K562 (cell line): ENCODE results near the gene KCNMB1. TPM values are rescaled to one million over a fixed set of nuclear protein-coding genes. Genes with fewer than 3 reads are reported as not detected.
A peak's percentile ranks its signal among the peaks of the same experiment; 100 is the strongest.

Source experiments
- ATAC-seq: fragments of 200-7000 bp; cut with Tn5 transposase; 3 replicates; pipeline ENCODE4 v1.9.1; 2020; ENCODE audit warnings: moderate library complexity
- BruUV-seq: library from RNA; stranded (reverse); fragments of 400-500 nt; replicated peaks from 2 replicates; lab custom pipeline; 2021; lab: Mats Ljungman, UMichigan
- CTCF ChIA-PET: fragments of 300-600 bp; formaldehyde crosslinking; extraction: SDS; loops from one replicate; lab custom pipeline; 2021; ENCODE audit warnings: low intra/inter-chr PET ratio; lab: Yijun Ruan, JAX
- POLR2A ChIA-PET: fragments of 300-600, 350-650 bp; sonication (Branson Sonifier 250); formaldehyde crosslinking; extraction: SDS; loops from one replicate; lab custom pipeline; 2021; ENCODE audit warnings: antibody characterized with exemption, inconsistent platforms; lab: Yijun Ruan, JAX
- DNase-seq, 4 experiments: peaks; one replicate each; pipeline versions ENCODE4 v3.0.0 to v3.0.0-alpha.2; 2011 to 2018; ENCODE audit warnings: low spot score in 3 of 4, mixed read lengths in 3 of 4; ENCODE audit errors: extremely low read depth in 1 of 4
- FAIRE-seq: peaks from 2 replicates; lab custom pipeline; 2011; peaks lifted over from hg19 to GRCh38; lab: Jason Lieb, UNC
- H2AFZ ChIP-seq: 2 replicates; pipeline ENCODE4 v1.6.0; 2011; ENCODE audit warnings: low read depth, low read length, control low read depth, inconsistent platforms
- H3K27ac ChIP-seq: fragments of 200-600 bp; 3 replicates; pipeline ENCODE4 v1.8.0; 2011; ENCODE audit warnings: low read depth, mild to moderate bottlenecking, control low read depth, inconsistent platforms, low read length, moderate library complexity, mixed read lengths; ENCODE audit errors: extremely low read depth
- H3K27me3 ChIP-seq, 2 experiments: fragments of 300-600 bp in 1 of 2; 2 replicates in 1 of 2; 3 replicates in 1 of 2; pipeline versions ENCODE4 v1.6.0 to v1.8.0; 2011; ENCODE audit warnings: inconsistent platforms in 2 of 2, low read length in 2 of 2, mild to moderate bottlenecking in 1 of 2, mixed read lengths in 1 of 2, moderate library complexity in 1 of 2; ENCODE audit not compliant: control insufficient read depth in 2 of 2, insufficient read depth in 2 of 2
- H3K36me3 ChIP-seq: fragments of 300-600 bp; 3 replicates; pipeline ENCODE4 v1.8.0; 2011; ENCODE audit warnings: mild to moderate bottlenecking, low read length, inconsistent platforms; ENCODE audit not compliant: control insufficient read depth, insufficient read depth
- H3K4me1 ChIP-seq, 2 experiments: fragments of 200-600 bp in 1 of 2; replicated peaks in 1 of 2; 2 replicates in 1 of 2; 3 replicates in 1 of 2; pipeline versions ENCODE4 v1.5.1 to v1.8.0; 2011; ENCODE audit warnings: inconsistent platforms in 2 of 2, low read length in 2 of 2, mild to moderate bottlenecking in 1 of 2, mixed read lengths in 1 of 2, moderate library complexity in 1 of 2; ENCODE audit not compliant: control insufficient read depth in 2 of 2, insufficient read depth in 2 of 2
- H3K4me2 ChIP-seq: 2 replicates; pipeline ENCODE4 v1.6.1; 2011; ENCODE audit warnings: low read length, control low read depth, inconsistent platforms, mixed read lengths; ENCODE audit not compliant: insufficient read depth
- H3K4me3 ChIP-seq: fragments of 200-600 bp; sonication (generic), shearing (Covaris generic); 2 replicates; pipeline ENCODE4 v1.5.1; 2016; ENCODE audit warnings: control low read depth, inconsistent platforms
- H3K79me2 ChIP-seq: fragments of 200-600 bp; 3 replicates; pipeline ENCODE4 v1.8.0; 2011; ENCODE audit warnings: low read length, inconsistent platforms; ENCODE audit not compliant: control insufficient read depth, insufficient read depth
- H3K9ac ChIP-seq, 2 experiments: 2 replicates each; pipeline versions ENCODE4 v1.6.0 to v1.6.1; 2011; ENCODE audit warnings: low read depth in 2 of 2, low read length in 2 of 2, control low read depth in 1 of 2, inconsistent platforms in 1 of 2, mild to moderate bottlenecking in 1 of 2, mixed read lengths in 1 of 2; ENCODE audit not compliant: insufficient read depth in 1 of 2
- H3K9me1 ChIP-seq: one replicate; pipeline ENCODE4 v1.6.0; 2011; ENCODE audit warnings: inconsistent platforms, mild to moderate bottlenecking, low read length, moderate library complexity; ENCODE audit not compliant: control insufficient read depth, insufficient read depth
- H3K9me3 ChIP-seq: replicated peaks from 2 replicates; pipeline ENCODE4 v1.5.1; 2011; ENCODE audit warnings: low read depth, low read length, inconsistent platforms; ENCODE audit not compliant: control insufficient read depth, insufficient read depth
- H4K20me1 ChIP-seq: replicated peaks from 2 replicates; pipeline ENCODE4 v1.6.1; 2011; ENCODE audit warnings: low read length, inconsistent platforms, mixed read lengths; ENCODE audit not compliant: control insufficient read depth, insufficient read depth
- ERF ChIP-seq: fragments of 450-650 bp; formaldehyde crosslinking; IDR thresholded peaks from 2 replicates; pipeline ENCODE4 v1.4.0; 2020; ENCODE audit warnings: mild to moderate bottlenecking, mixed read lengths
- ETV1 ChIP-seq: fragments of 450-650 bp; conservative IDR thresholded peaks from 2 replicates; pipeline ENCODE4 v1.6.1; 2016; ENCODE audit warnings: missing genetic modification characterization, control low read depth, low read depth, missing compliant biosample characterization
- MAZ ChIP-seq, 2 experiments: fragments of 450-650 bp in 1 of 2; sonication (generic) in 1 of 2; formaldehyde crosslinking; IDR thresholded peaks in 1 of 2; conservative IDR thresholded peaks in 1 of 2; 2 replicates each; pipeline versions ENCODE4 v1.4.0 to v1.5.0; 2020; ENCODE audit warnings: mild to moderate bottlenecking in 1 of 2, missing genetic modification reagents in 1 of 2
- MYBL2 ChIP-seq, 2 experiments: fragments of 450-650 bp in 1 of 2; sonication (generic) in 1 of 2; formaldehyde crosslinking in 1 of 2; IDR thresholded peaks; 2 replicates each; pipeline versions ENCODE4 v1.6.1 to v1.8.1; 2017 to 2022; ENCODE audit warnings: borderline replicate concordance in 1 of 2, inconsistent platforms in 1 of 2, low read depth in 1 of 2, mild to moderate bottlenecking in 1 of 2, missing genetic modification reagents in 1 of 2, moderate library complexity in 1 of 2
- NBN ChIP-seq: fragments of 450-650 bp; IDR thresholded peaks from 2 replicates; pipeline ENCODE4 v1.6.1; 2016; ENCODE audit warnings: low read depth, mild to moderate bottlenecking
- NFE2 ChIP-seq: IDR thresholded peaks from 2 replicates; pipeline ENCODE4 v1.6.1; 2014; ENCODE audit warnings: antibody characterized with exemption, low read depth
- NUFIP1 ChIP-seq: fragments of 450-650 bp; IDR thresholded peaks from 2 replicates; pipeline ENCODE4 v1.6.1; 2018; ENCODE audit not compliant: partially characterized antibody
- RBM25 ChIP-seq: fragments of 200-400 bp; formaldehyde crosslinking; IDR thresholded peaks from 2 replicates; pipeline ENCODE4 v1.6.1; 2018; ENCODE audit warnings: low read length, low read depth, moderate library complexity; ENCODE audit not compliant: severe bottlenecking
- RFX1 ChIP-seq: fragments of 450-650 bp; IDR thresholded peaks from 2 replicates; pipeline ENCODE4 v1.6.1; 2016; ENCODE audit warnings: mild to moderate bottlenecking, moderate library complexity
- SAFB ChIP-seq: fragments of 200-400 bp; formaldehyde crosslinking; IDR thresholded peaks from 2 replicates; pipeline ENCODE4 v1.6.1; 2017; ENCODE audit warnings: low read depth, low read length, borderline replicate concordance
- SMAD4 ChIP-seq: fragments of 250-450 bp; sonication (Bioruptor Pico); conservative IDR thresholded peaks from 2 replicates; pipeline ENCODE4 v1.8.0; 2021; ENCODE audit warnings: inconsistent platforms, mild to moderate bottlenecking, moderate library complexity
- SMC3 ChIP-seq: conservative IDR thresholded peaks from 2 replicates; pipeline ENCODE4 v1.6.1; 2011; ENCODE audit warnings: low read depth, low read length, improper control_type of control experiment; ENCODE audit not compliant: insufficient read depth
- TAF9B ChIP-seq: fragments of 450-650 bp; IDR thresholded peaks from 2 replicates; pipeline ENCODE4 v1.6.1; 2018; ENCODE audit warnings: mild to moderate bottlenecking; ENCODE audit not compliant: partially characterized antibody
- TGIF2 ChIP-seq: sonication (generic); formaldehyde crosslinking; IDR thresholded peaks from 2 replicates; pipeline ENCODE4 v1.8.1; 2022; ENCODE audit warnings: mild to moderate bottlenecking, missing genetic modification reagents, moderate library complexity
- ZNF197 ChIP-seq: fragments of 200-800 bp; sonication (Bioruptor generic); IDR thresholded peaks from 2 replicates; pipeline ENCODE4 v1.6.1; 2016; ENCODE audit warnings: low read depth, missing genetic modification characterization, missing compliant biosample characterization
- ZNF282 ChIP-seq: sonication (generic); formaldehyde crosslinking; IDR thresholded peaks from 2 replicates; pipeline ENCODE4 v1.8.1; 2023; ENCODE audit warnings: missing genetic modification reagents
- WGBS: fragments of 100-300 bp; shearing (Covaris generic); methylation state at CpG from one replicate; pipeline ENCODE4 v1.1.6; 2016; ENCODE audit warnings: low coverage, mixed read lengths; ENCODE audit not compliant: insufficient coverage; ENCODE audit errors: missing lambda C conversion rate; 5-methylcytosine and 5-hydroxymethylcytosine counted together
- in situ Hi-C: fragments of 300-500 bp; cut with MboI; formaldehyde crosslinking; loops from 4 replicates; pipeline ENCODE4 v1.15.0; 2018; ENCODE audit warnings: inconsistent platforms, mixed read lengths
- intact Hi-C: fragments of 100-400 bp; cut with micrococcal nuclease; formaldehyde crosslinking; loops from 2 replicates; pipeline ENCODE4 v1.14.2; 2022
- polyA plus RNA-seq, 8 experiments: library from polyadenylated mRNA; depleted of rRNA in 4 of 8; stranded (reverse) in 5 of 8; unstranded in 3 of 8; fragments of >200 nt; fragmentation: Nextera tagmentation in 2 of 8; fragmentation: Illumina TruSeq in 1 of 8; extraction: Ambion mirVana in 2 of 8; extraction: Trizol in 1 of 8; gene quantifications; 2 replicates each; pipeline versions ENCODE4 v1.2.1 to v1.2.3, GENCODE V29; 2011 to 2014; ENCODE audit warnings: inconsistent platforms in 1 of 8, missing spikeins in 1 of 8
- total RNA-seq, 7 experiments: library from RNA; depleted of rRNA in 6 of 7; stranded (reverse); fragments of >200 nt in 6 of 7; fragmentation: Illumina TruSeq in 2 of 7; extraction: Trizol in 2 of 7; gene quantifications; 2 replicates each; pipeline versions ENCODE4 v1.2.1 to v1.2.3, GENCODE V29; 2011 to 2021; ENCODE audit warnings: low replicate concordance in 1 of 7

The KCNMB1 gene
- total and polyA plus RNA-seq, 9 of the 15 experiments (the other 6 are each of a cell fraction or from before 2014, with no cell fraction given): not detected

DNA sequence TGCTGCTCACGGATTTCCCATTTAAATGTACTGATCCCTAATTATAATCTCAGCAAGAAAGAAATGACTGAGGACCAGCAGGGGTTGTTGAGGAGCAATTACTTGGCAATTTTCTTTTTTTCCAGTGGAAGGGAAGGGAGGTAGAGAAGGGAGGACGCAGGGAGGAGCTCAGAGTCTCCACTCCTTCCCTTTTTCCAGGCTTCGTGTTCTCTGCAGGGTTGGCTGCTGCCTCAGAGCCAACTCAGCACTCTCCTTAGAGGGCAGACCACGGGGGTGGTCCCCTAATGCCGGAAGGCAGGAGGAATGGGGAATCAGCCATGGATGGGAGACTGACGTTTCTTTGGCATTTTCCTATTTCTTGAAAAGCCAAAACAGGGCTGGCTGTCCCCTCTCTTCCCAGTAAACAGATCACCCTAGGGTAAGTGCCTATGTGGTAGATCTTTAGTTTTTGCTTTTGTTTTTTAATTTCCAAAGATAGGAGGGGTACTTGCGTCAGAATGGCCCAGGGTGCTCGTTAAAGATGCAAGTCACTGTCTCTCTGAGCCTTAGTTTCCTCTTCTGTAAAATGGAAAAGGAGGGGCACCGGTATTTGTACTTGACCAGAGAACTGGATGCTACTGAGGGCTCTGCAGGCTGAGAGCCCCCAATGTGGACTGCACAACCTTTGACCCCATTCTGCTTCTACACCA, 52.0 kb downstream of the KCNMB1 start:
- peaks cover 0 to 28% of the 10 kb centered on the region in 2 experiments; a peak in 3 of 5 replicates for H3K4me1 ChIP-seq
- H2AFZ ChIP-seq: peak overlapping the region; percentile 11
- intact Hi-C loops: no loop called here
- no peaks in the 10 kb centered on the region; a peak in 1 of 5 replicates for H3K27me3 ChIP-seq
- FAIRE-seq: no peak
- no peaks in the 10 kb centered on the region for H4K20me1 ChIP-seq
- H3K9ac ChIP-seq: no peak overlapping the region
- 22% methylated on average over 8 of the region's 9 CpGs for WGBS
- CTCF ChIA-PET: interaction anchor here (2.3 to 2.6 kb wide), 2 partner anchors 69 to 111 kb away, joined by 13 to 58 read pairs; no protein-coding TSS in a partner anchor
- H3K36me3 ChIP-seq: no peaks in the 10 kb centered on the region
- no peaks in the 10 kb centered on the region for H3K9me1 ChIP-seq
- H3K27ac ChIP-seq: no peak overlapping the region
- BruUV-seq: no TSS peak
- no peak for ATAC-seq
- no peaks in the 10 kb centered on the region for H3K9me3 ChIP-seq
- TF ChIP-seq SAFB (no peak), NFE2 (0 out of 2 replicates have a peak, but pooled peaks have one; percentile 17)
- no peaks in the 10 kb centered on the region; the same call in 2 of the 3 replicates for H3K79me2 ChIP-seq
- H3K4me3 ChIP-seq: no peak overlapping the region
- no peak overlapping the region for H3K4me2 ChIP-seq
- in situ Hi-C loops: loop anchor here (5.0 kb wide), 1 partner anchor 110 kb away; no protein-coding TSS in a partner anchor
- POLR2A ChIA-PET: no interaction called here
- DNase-seq: no peak

DNA sequence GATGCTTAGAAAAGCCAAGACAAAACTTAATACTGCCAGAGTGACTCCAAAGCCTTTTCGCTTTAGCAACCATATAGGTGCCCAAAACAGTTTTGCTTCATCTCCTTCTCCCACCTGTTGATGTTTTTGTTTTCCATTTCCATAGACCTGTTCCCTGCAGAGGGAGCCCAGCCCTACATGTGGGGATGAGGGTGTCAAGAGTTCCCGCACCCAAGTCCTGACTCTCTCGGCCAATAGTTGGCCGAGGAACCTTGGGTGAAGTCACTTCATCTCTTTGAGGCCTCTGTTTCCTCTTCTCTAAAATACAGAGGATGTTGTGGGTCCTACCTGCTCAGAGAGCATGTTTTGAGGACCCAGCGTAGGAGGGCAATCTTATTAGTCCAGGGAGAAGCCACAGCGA, 53.1 kb downstream of the KCNMB1 start:
- Histone ChIP-seq H2AFZ (no peak overlapping the region), H3K36me3 (no peaks in the 10 kb centered on the region), H3K4me1 (peaks cover 6 to 38% of the 10 kb centered on the region in 2 experiments; a peak in 4 of 5 replicates), H3K9me1 (no peaks in the 10 kb centered on the region), H3K9me3 (no peaks in the 10 kb centered on the region), H3K79me2 (peaks cover 5% of the 10 kb centered on the region; the same call in 1 of the 3 replicates), H3K27me3 (no peaks in the 10 kb centered on the region; a peak in 1 of 5 replicates), H3K27ac (no peak overlapping the region), H4K20me1 (no peaks in the 10 kb centered on the region), H3K4me3 (no peak overlapping the region), H3K4me2 (no peak overlapping the region), H3K9ac (no peak overlapping the region)
- 56% methylated on average over 6 of the region's 6 CpGs for WGBS
- DNase-seq: no peak
- ATAC-seq: no peak
- intact Hi-C loops (no loop called here), in situ Hi-C loops (loop anchor here (5.0 kb wide), 1 partner anchor 109 kb away; no protein-coding TSS in a partner anchor)
- no TSS peak for BruUV-seq
- FAIRE-seq: no peak
- POLR2A ChIA-PET: no interaction called here
- CTCF ChIA-PET: interaction anchor here (1.1 kb wide), 1 partner anchor 61 kb away, joined by 3 read pairs; no protein-coding TSS in a partner anchor
- no peak for TF ChIP-seq MAZ (CRISPR knock-in tag; conservative IDR thresholded peaks at IDR 0.05 in 1 of 2, IDR thresholded peaks at IDR 0.05 in 1 of 2)
- no peak for TF ChIP-seq TAF9B
- no peak for TF ChIP-seq SMAD4 (CRISPR knock-in tag)
- no peak for TF ChIP-seq ETV1 (tag)
- TF ChIP-seq TGIF2 (CRISPR knock-in tag): no peak
- TF ChIP-seq ZNF197 (CRISPR knock-in tag): no peak
- TF ChIP-seq RFX1: no peak
- TF ChIP-seq ZNF282: no peak
- no peak for TF ChIP-seq NUFIP1
- TF ChIP-seq MYBL2 (IDR thresholded peaks at IDR 0.05; ENCODE audit: low read depth): no peak
- TF ChIP-seq MYBL2 (CRISPR knock-in tag; IDR thresholded peaks at IDR 0.05; ENCODE audit: borderline replicate concordance): no peak
- TF ChIP-seq ERF (CRISPR knock-in tag): no peak
- no peak for TF ChIP-seq NBN
- no peak for TF ChIP-seq RBM25
- no peak for TF ChIP-seq SMC3
